Peyer's patch (tissue), 4 donors: ENCODE data around the gene AGMO. TPM values are rescaled to one million over a fixed set of nuclear protein-coding genes. Genes with fewer than 3 reads are reported as not detected.

ENCODE experiments used
- DNase-seq, 3 donors: peaks; one replicate each; pipeline ENCODE4 v3.0.0-alpha.2; 2017 to 2019
- H3K27ac ChIP-seq, 4 donors: fragments of 200-600 bp; sonication (generic); one replicate each; pipeline ENCODE4 v1.5.1; 2016 to 2019
- H3K27me3 ChIP-seq, 2 donors: fragments of 200-600 bp; sonication (generic); one replicate each; pipeline ENCODE4 v1.5.1; 2019
- H3K36me3 ChIP-seq, 3 donors: fragments of 200-600 bp; sonication (generic); one replicate each; pipeline ENCODE4 v1.5.1; 2016 to 2019
- H3K4me1 ChIP-seq, 4 donors: fragments of 200-600 bp; sonication (generic); one replicate each; pipeline ENCODE4 v1.5.1; 2016 to 2019
- H3K4me3 ChIP-seq, 4 donors: fragments of 200-600 bp; sonication (generic); 1 replicate in 3 of 4; 2 replicates in 1 of 4; pipeline ENCODE4 v1.5.1; 2016 to 2019; ENCODE audit warnings: mild to moderate bottlenecking in 1 of 4
- H3K9me3 ChIP-seq, 4 donors: fragments of 200-600 bp; sonication (generic); one replicate each; pipeline ENCODE4 v1.5.1; 2016 to 2019; ENCODE audit warnings: mild to moderate bottlenecking in 1 of 4
- POLR2A ChIP-seq, 2 donors: fragments of 450-650 bp; IDR thresholded peaks; one replicate each; pipeline ENCODE4 v1.5.1; 2017; ENCODE audit warnings: antibody characterized with exemption in 2 of 2, mild to moderate bottlenecking in 2 of 2, moderate library complexity in 2 of 2
- total RNA-seq, 4 donors: library from RNA; depleted of rRNA; stranded (reverse); fragments of >200 nt; gene quantifications; one replicate each; pipeline ENCODE4 v1.1.0, GENCODE V29; 2016
- TF ChIP-seq, protein P1 (sequence below), 6 experiments: fragments of 450-650 bp in 4 of 6; fragments of 200-600 bp in 2 of 6; sonication (generic) in 1 of 6; IDR thresholded peaks; one replicate each; pipeline ENCODE4 v1.5.1; 2017 to 2019; ENCODE audit warnings: antibody characterized with exemption in 6 of 6, mild to moderate bottlenecking in 3 of 6, moderate library complexity in 1 of 6

AGMO gene
- total RNA-seq, 4 donors from 2014 or later, result 0.83 to 25.7 (median 15.8) TPM

DNA sequence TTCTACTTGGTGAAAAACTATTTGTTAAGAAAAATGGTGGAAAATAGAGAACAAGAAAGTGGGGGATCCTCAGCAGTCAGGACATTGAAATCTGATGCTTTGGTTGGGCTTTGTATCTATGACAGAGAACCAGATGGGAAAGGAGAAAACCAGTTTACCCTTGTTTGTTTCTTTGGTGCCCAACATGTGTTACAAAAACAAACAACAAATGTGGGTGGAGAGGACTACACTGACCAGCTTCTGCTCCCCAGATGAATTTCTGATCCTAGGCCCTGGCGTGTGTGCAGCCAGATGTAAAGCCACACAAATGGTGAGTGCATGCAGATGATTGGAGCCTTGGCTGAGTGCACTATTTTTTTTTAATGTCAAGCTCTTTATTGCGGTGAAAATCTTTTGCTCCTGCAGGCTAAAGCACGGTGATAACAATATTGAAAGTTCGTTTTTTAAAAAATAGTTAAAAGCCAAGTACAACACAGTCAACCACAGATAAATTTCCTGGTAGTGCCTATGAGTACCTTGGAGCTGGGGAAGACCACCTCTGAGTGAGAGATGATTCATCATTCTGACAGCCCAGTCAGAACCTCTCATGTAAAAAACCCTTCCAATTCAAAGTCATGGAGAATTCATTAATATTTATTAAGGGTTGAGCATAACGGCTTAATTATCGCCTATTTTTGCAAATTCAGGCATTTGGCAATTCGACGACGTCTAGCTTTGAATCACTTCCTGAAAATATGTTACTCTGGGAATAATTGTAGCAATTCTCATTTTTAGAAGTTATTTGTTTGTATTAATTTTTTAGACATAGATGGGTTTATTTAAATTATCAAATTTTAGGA is 163.7 kb downstream of the AGMO start:
- peaks cover 0 to 3% (median 0%) of the 10 kb centered on the region in 4 donors for H3K9me3 ChIP-seq
- no peak for TF ChIP-seq POLR2A (IDR thresholded peaks at IDR 0.05)
- TF ChIP-seq, protein P1, sequence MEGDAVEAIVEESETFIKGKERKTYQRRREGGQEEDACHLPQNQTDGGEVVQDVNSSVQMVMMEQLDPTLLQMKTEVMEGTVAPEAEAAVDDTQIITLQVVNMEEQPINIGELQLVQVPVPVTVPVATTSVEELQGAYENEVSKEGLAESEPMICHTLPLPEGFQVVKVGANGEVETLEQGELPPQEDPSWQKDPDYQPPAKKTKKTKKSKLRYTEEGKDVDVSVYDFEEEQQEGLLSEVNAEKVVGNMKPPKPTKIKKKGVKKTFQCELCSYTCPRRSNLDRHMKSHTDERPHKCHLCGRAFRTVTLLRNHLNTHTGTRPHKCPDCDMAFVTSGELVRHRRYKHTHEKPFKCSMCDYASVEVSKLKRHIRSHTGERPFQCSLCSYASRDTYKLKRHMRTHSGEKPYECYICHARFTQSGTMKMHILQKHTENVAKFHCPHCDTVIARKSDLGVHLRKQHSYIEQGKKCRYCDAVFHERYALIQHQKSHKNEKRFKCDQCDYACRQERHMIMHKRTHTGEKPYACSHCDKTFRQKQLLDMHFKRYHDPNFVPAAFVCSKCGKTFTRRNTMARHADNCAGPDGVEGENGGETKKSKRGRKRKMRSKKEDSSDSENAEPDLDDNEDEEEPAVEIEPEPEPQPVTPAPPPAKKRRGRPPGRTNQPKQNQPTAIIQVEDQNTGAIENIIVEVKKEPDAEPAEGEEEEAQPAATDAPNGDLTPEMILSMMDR (IDR thresholded peaks at IDR 0.05), result no peak
- no peaks in the 10 kb centered on the region for H3K4me1 ChIP-seq
- no peak for DNase-seq
- no peaks in the 10 kb centered on the region for H3K27me3 ChIP-seq
- H3K27ac ChIP-seq, result no peak overlapping the region
- no peaks in the 10 kb centered on the region for H3K36me3 ChIP-seq
- no peak overlapping the region for H3K4me3 ChIP-seq

DNA sequence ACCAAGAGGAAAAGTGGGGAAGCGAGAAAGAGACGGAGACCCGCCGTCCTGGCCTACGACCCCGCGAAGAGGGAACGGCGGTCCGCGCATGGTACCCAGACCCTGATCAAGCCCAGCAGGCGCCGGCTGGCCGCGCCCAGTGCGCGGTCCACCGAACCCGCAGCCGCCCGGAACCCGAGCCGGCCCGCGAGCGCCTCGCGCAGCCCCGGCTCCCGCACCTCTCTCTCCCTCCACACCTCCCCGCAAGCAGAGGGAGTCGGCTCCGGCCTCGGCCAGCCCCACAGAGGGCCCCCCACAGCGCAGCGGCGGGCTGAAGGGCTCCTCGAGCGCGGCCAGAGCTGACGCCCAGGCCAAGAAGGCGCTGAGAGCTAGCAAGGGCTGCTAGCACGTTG is 164.7 kb downstream of the AGMO start:
- H3K4me3 ChIP-seq, result no peak overlapping the region
- H3K36me3 ChIP-seq, result no peaks in the 10 kb centered on the region
- DNase-seq, result no peak
- no peaks in the 10 kb centered on the region for H3K27me3 ChIP-seq
- peaks cover 0 to 3% (median 0%) of the 10 kb centered on the region in 4 donors for H3K9me3 ChIP-seq
- no peak overlapping the region for H3K27ac ChIP-seq
- no peak for TF ChIP-seq POLR2A (IDR thresholded peaks at IDR 0.05)
- TF ChIP-seq, protein P1 (IDR thresholded peaks at IDR 0.05), result no peak
- H3K4me1 ChIP-seq, result no peaks in the 10 kb centered on the region

DNA sequence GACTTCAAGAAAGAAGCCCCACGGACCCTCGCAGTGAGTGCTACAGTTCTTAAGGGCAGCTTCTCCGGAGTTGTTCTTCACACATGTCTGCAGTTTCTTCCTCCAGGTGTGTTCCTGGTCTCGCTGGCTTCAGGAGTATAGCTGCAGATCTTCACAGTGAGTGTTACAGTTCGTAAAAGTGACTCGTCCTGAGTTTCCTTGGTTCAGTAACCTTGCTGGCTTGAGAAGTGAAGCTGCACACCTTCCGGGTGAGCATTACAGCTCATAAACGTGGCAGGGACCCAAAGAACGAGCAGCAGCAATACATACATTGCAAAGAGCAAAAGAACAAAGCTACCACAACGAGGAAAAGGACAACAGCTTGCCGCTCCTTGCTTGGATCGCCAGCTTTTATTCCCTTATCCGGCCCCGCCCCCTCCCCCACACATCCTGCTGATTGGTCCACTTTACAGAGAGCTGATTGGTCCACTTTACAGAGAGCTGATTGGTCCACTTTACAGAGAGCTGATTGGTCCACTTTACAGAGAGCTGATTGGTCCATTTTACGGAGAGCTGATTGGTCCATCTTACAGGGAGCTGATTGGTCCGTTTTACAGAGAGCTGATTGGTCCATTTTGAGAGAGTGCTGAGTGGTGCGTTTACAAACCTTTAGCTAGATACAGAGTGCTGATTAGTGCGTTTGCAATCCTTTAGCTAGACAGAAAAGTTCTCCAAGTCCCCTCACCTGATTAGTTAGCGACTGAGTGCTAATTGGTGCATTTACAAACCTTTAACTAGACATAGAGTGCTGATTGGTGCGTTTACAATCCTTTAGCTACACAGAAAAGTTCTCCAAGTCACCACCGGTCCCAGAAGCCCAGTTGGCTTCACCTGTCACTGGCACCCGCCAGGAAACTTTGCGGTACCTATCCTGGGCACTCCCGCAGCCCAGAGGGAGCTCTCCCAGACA is 165.3 kb downstream of the AGMO start:
- H3K4me1 ChIP-seq, result no peaks in the 10 kb centered on the region
- H3K36me3 ChIP-seq, result no peaks in the 10 kb centered on the region

DNA sequence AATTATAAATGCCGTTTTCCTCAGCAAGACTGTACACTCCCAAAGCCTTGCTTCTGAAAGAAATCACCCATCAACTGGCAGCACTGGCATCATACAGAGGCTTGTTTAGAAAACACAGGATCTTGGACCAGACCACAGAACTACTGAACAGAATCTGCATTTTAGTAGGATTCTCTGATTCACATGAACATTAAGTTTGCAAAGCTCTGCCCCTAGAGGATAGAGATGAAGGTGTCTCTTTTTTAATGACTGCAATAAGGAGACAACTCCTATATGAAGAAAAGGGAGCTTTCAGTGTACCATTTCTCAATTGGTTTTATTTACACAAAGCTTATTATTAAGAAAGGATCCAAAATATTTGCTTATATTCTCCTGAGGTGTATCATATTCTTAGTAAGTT is 172.7 kb downstream of the AGMO start:
- Histone ChIP-seq H3K9me3 (no peaks in the 10 kb centered on the region), H3K4me3 (no peak overlapping the region), H3K4me1 (no peaks in the 10 kb centered on the region), H3K27ac (no peak overlapping the region), H3K27me3 (no peaks in the 10 kb centered on the region), H3K36me3 (no peaks in the 10 kb centered on the region)
- TF ChIP-seq, protein P1 (IDR thresholded peaks at IDR 0.05), result peak in 1 of 6 experiments; percentile 4
- TF ChIP-seq POLR2A (IDR thresholded peaks at IDR 0.05), result no peak
- DNase-seq, result no peak

More for the DNA sequence above, 165.3 kb downstream of the AGMO start:
- no peak for DNase-seq
- TF ChIP-seq, protein P1 (IDR thresholded peaks at IDR 0.05), result no peak
- TF ChIP-seq POLR2A (IDR thresholded peaks at IDR 0.05), result no peak
- no peak overlapping the region for H3K27ac ChIP-seq
- no peak overlapping the region for H3K4me3 ChIP-seq
- H3K27me3 ChIP-seq, result no peaks in the 10 kb centered on the region
- H3K9me3 ChIP-seq, result peaks cover 0 to 3% (median 0%) of the 10 kb centered on the region in 4 donors

DNA sequence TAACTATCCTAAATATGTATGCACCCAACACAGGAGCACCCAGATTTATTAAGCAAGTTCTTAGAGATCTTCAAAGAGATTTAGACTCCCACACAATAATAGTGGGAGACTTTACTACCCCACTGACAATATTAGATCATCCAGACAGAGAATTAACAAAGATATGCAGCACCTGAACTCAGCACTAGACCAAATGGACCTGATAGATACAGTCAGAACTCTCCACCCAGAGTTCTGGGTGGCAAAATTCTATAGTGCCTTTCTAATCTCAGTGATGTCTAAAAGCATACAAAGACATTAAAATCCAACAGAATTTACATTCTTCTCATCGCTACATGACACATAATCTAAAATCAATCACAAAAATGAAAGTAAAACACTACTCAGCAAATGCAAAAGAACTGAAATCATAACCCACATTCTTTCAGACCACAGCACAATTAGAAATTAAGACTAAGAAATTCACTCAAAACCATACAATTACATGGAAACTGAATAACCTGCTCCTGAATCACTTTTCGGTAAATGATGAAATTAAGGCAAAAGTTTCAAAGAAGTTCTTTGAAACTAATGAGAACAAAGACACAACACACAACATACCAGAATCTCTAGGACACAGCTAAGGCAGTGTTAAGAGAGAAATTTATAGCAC is 183.2 kb downstream of the AGMO start:
- Histone ChIP-seq H3K27me3 (no peaks in the 10 kb centered on the region), H3K4me3 (no peak overlapping the region), H3K4me1 (no peaks in the 10 kb centered on the region), H3K9me3 (no peaks in the 10 kb centered on the region), H3K36me3 (no peaks in the 10 kb centered on the region), H3K27ac (no peak overlapping the region)
- no peak for DNase-seq
- no peak for TF ChIP-seq POLR2A (IDR thresholded peaks at IDR 0.05)
- TF ChIP-seq, protein P1 (IDR thresholded peaks at IDR 0.05), result no peak
